Fibroblast of lung (primary cell): ENCODE results near the gene SRD5A2. TPM values are rescaled to one million over a fixed set of nuclear protein-coding genes. Genes with fewer than 3 reads are reported as not detected.

Source experiments
- DNase-seq, 2 donors: peaks; one replicate each; pipeline versions ENCODE4 v3.0.0 to v3.0.0-alpha.2; 2010; ENCODE audit warnings: low read depth in 2 of 2
- H2AFZ ChIP-seq: 2 replicates; pipeline ENCODE4 v1.5.1; 2012; ENCODE audit warnings: low read length, control low read depth, inconsistent platforms
- H3K27ac ChIP-seq: 2 replicates; pipeline ENCODE4 v1.5.1; 2011; ENCODE audit warnings: low read length, control low read depth; ENCODE audit not compliant: insufficient read depth
- H3K27me3 ChIP-seq: 2 replicates; pipeline ENCODE4 v1.5.1; 2011; ENCODE audit warnings: mild to moderate bottlenecking, low read length; ENCODE audit not compliant: control insufficient read depth, insufficient read depth
- H3K36me3 ChIP-seq: 2 replicates; pipeline ENCODE4 v1.5.1; 2011; ENCODE audit warnings: low read length; ENCODE audit not compliant: control insufficient read depth, insufficient read depth
- H3K4me1 ChIP-seq: 2 replicates; pipeline ENCODE4 v1.5.1; 2011; ENCODE audit warnings: low read length; ENCODE audit not compliant: control insufficient read depth, insufficient read depth; ENCODE audit errors: extremely low read depth
- H3K4me2 ChIP-seq: 2 replicates; pipeline ENCODE4 v1.5.1; 2011; ENCODE audit warnings: low read length, control low read depth; ENCODE audit not compliant: insufficient read depth; ENCODE audit errors: extremely low read depth
- H3K4me3 ChIP-seq, 4 experiments: fragments of 200-600 bp in 1 of 4; sonication (generic) in 1 of 4; replicated peaks in 1 of 4; 2 replicates each; pipeline ENCODE4 v1.5.1; 2011 to 2016; ENCODE audit warnings: low read length in 4 of 4, low read depth in 3 of 4, mild to moderate bottlenecking in 3 of 4, control low read depth in 2 of 4, inconsistent platforms in 1 of 4, mixed read lengths in 1 of 4; ENCODE audit not compliant: insufficient read depth in 1 of 4; ENCODE audit errors: control extremely low read depth in 1 of 4
- H3K79me2 ChIP-seq: 2 replicates; pipeline ENCODE4 v1.5.1; 2012; ENCODE audit warnings: mild to moderate bottlenecking, low read length, inconsistent platforms; ENCODE audit not compliant: control insufficient read depth, insufficient read depth
- H3K9ac ChIP-seq: 2 replicates; pipeline ENCODE4 v1.5.1; 2011; ENCODE audit warnings: mild to moderate bottlenecking, low read length, control low read depth; ENCODE audit not compliant: insufficient read depth
- H3K9me3 ChIP-seq: 2 replicates; pipeline ENCODE4 v1.5.1; 2012; ENCODE audit warnings: low read depth, low read length; ENCODE audit not compliant: control insufficient read depth, insufficient read depth
- H4K20me1 ChIP-seq: 2 replicates; pipeline ENCODE4 v1.5.1; 2011; ENCODE audit warnings: low read length; ENCODE audit not compliant: control insufficient read depth, insufficient read depth; ENCODE audit errors: extremely low read depth
- CTCF ChIP-seq, 2 donors: IDR thresholded peaks in 1 of 2; conservative IDR thresholded peaks in 1 of 2; 1 replicate in 1 of 2; 2 replicates in 1 of 2; pipeline ENCODE4 v1.5.1; 2011 to 2012; ENCODE audit warnings: low read length in 2 of 2, control low read depth in 1 of 2, inconsistent platforms in 1 of 2, low read depth in 1 of 2, mild to moderate bottlenecking in 1 of 2
- EZH2 ChIP-seq: IDR thresholded peaks from 2 replicates; pipeline ENCODE4 v1.5.1; 2012; ENCODE audit warnings: low read length, control low read depth, mild to moderate bottlenecking; ENCODE audit errors: missing control alignments
- polyA plus RNA-seq, 2 donors: library from polyadenylated mRNA; depleted of rRNA in 1 of 2; stranded (reverse) in 1 of 2; unstranded in 1 of 2; fragments of >200 nt; gene quantifications; 2 replicates each; pipeline ENCODE4 v1.2.1, GENCODE V29; 2011 to 2012; ENCODE audit warnings: missing spikeins in 1 of 2
- total RNA-seq: library from RNA; depleted of rRNA; stranded (reverse); fragments of >200 nt; gene quantifications from 2 replicates; pipeline ENCODE4 v1.2.1, GENCODE V29; 2014

The SRD5A2 gene
- total and polyA plus RNA-seq, 2 donors (not counting 1 experiment from before 2014, with no cell fraction given): not detected

GRCh38 chr2:31586230-31586629 is 5.5 kb upstream of the SRD5A2 start:
- Histone ChIP-seq H3K9ac (no peak overlapping the region), H3K9me3 (no peaks in the 10 kb centered on the region), H3K27ac (no peak overlapping the region), H3K4me3 (no peak overlapping the region), H2AFZ (no peak overlapping the region), H3K4me2 (no peak overlapping the region), H4K20me1 (no peaks in the 10 kb centered on the region), H3K79me2 (no peaks in the 10 kb centered on the region), H3K27me3 (peaks cover 1% of the 10 kb centered on the region), H3K36me3 (no peaks in the 10 kb centered on the region), H3K4me1 (no peaks in the 10 kb centered on the region)
- DNase-seq: no peak
- no peak for TF ChIP-seq EZH2

- Histone ChIP-seq H3K36me3 (no peaks in the 10 kb centered on the region), H3K4me2 (no peak overlapping the region), H3K9me3 (no peaks in the 10 kb centered on the region), H3K9ac (no peak overlapping the region), H3K79me2 (no peaks in the 10 kb centered on the region), H2AFZ (no peak overlapping the region), H3K27me3 (peaks cover 9% of the 10 kb centered on the region), H3K4me1 (no peaks in the 10 kb centered on the region), H4K20me1 (no peaks in the 10 kb centered on the region), H3K27ac (no peak overlapping the region), H3K4me3 (no peak overlapping the region)
- no peak for DNase-seq
- no peak for TF ChIP-seq EZH2
- TF ChIP-seq CTCF (conservative IDR thresholded peaks at IDR 0.05 in 1 of 2, IDR thresholded peaks at IDR 0.05 in 1 of 2; ENCODE audit: low read depth in 1 of 2, low read length in 2 of 2): no peak
Observed at GRCh38 chr2:31581124-31581795, 522 bp upstream of the SRD5A2 start.

- DNase-seq: no peak
- Histone ChIP-seq H2AFZ (no peak overlapping the region), H3K4me2 (no peak overlapping the region), H3K36me3 (no peaks in the 10 kb centered on the region), H3K79me2 (no peaks in the 10 kb centered on the region), H4K20me1 (no peaks in the 10 kb centered on the region), H3K9me3 (no peaks in the 10 kb centered on the region), H3K4me1 (no peaks in the 10 kb centered on the region), H3K9ac (no peak overlapping the region), H3K27ac (no peak overlapping the region), H3K4me3 (no peak overlapping the region), H3K27me3 (peaks cover 9% of the 10 kb centered on the region)
- TF ChIP-seq CTCF (conservative IDR thresholded peaks at IDR 0.05 in 1 of 2, IDR thresholded peaks at IDR 0.05 in 1 of 2; ENCODE audit: low read depth in 1 of 2, low read length in 2 of 2): no peak
- TF ChIP-seq EZH2: no peak
Observed at GRCh38 chr2:31579996-31580320, 780 bp downstream of the SRD5A2 start.
